SK-N-SH treated with all-trans-retinoic acid at 6 μM for 48 hours (cell line): Measurements from ENCODE around the gene MANBA.

Experiments used
- BACH2 ChIP-seq: fragments of 250-450 bp; sonication (Bioruptor Pico); IDR thresholded peaks from 2 replicates; pipeline ENCODE4 v1.9.0; 2021; ENCODE audit warnings: mild to moderate bottlenecking, borderline replicate concordance
- CSDC2 ChIP-seq: fragments of 250-450 bp; sonication (Bioruptor Pico); IDR thresholded peaks from 2 replicates; pipeline ENCODE4 v1.5.0; 2020; ENCODE audit warnings: mild to moderate bottlenecking, moderate library complexity
- GLIS3 ChIP-seq: fragments of 250-450 bp; sonication (Bioruptor Pico); IDR thresholded peaks from 2 replicates; pipeline ENCODE4 v1.5.0; 2020; ENCODE audit warnings: mild to moderate bottlenecking, moderate library complexity
- OSR1 ChIP-seq: fragments of 250-450 bp; sonication (Bioruptor Pico); IDR thresholded peaks from 2 replicates; pipeline ENCODE4 v1.8.0; 2022; ENCODE audit warnings: moderate library complexity, mild to moderate bottlenecking, inconsistent platforms
- PATZ1 ChIP-seq: fragments of 250-450 bp; sonication (Bioruptor Pico); IDR thresholded peaks from 2 replicates; pipeline ENCODE4 v1.8.0; 2020; ENCODE audit warnings: mild to moderate bottlenecking, moderate library complexity, borderline replicate concordance
- RARB ChIP-seq: fragments of 250-450 bp; sonication (Bioruptor Pico); IDR thresholded peaks from 2 replicates; pipeline ENCODE4 v1.8.0; 2021; ENCODE audit warnings: mild to moderate bottlenecking, moderate library complexity
- SNAI2 ChIP-seq: fragments of 250-450 bp; sonication (Bioruptor Pico); IDR thresholded peaks from 2 replicates; pipeline ENCODE4 v1.5.0; 2020; ENCODE audit warnings: mild to moderate bottlenecking, moderate library complexity
- TCF4 ChIP-seq: fragments of 250-450 bp; sonication (Bioruptor Pico); IDR thresholded peaks from 2 replicates; pipeline ENCODE4 v1.8.0; 2021; ENCODE audit warnings: mild to moderate bottlenecking, moderate library complexity, borderline replicate concordance
- ZFP3 ChIP-seq: fragments of 250-450 bp; sonication (Bioruptor Pico); IDR thresholded peaks from 2 replicates; pipeline ENCODE4 v1.5.0; 2020; ENCODE audit warnings: mild to moderate bottlenecking, moderate library complexity
- ZNF565 ChIP-seq: fragments of 450-650 bp; formaldehyde crosslinking; conservative IDR thresholded peaks from 2 replicates; pipeline ENCODE4 v1.5.0; 2020; ENCODE audit warnings: low read depth, mild to moderate bottlenecking, moderate library complexity
- ZNF8 ChIP-seq: fragments of 450-650 bp; formaldehyde crosslinking; IDR thresholded peaks from 2 replicates; pipeline ENCODE4 v1.5.0; 2020; ENCODE audit warnings: mild to moderate bottlenecking, moderate library complexity
- TF ChIP-seq, protein P1 (sequence below): fragments of 250-450 bp; sonication (Bioruptor Pico); IDR thresholded peaks from 2 replicates; pipeline ENCODE4 v1.5.0; 2020; ENCODE audit warnings: mild to moderate bottlenecking, moderate library complexity
- TF ChIP-seq, protein P2 (sequence below): fragments of 250-450 bp; sonication (Bioruptor Pico); IDR thresholded peaks from 2 replicates; pipeline ENCODE4 v1.5.1; 2020; ENCODE audit warnings: low read depth, mild to moderate bottlenecking, moderate library complexity

GRCh38 chr4:102625232-102625930 lies 135.4 kb downstream of the MANBA start:
- TF ChIP-seq BACH2 (CRISPR knock-in tag) (no peak), RARB (CRISPR knock-in tag) (no peak), ZNF565 (CRISPR knock-in tag) (no peak), CSDC2 (CRISPR knock-in tag) (no peak), PATZ1 (CRISPR knock-in tag) (no peak), SNAI2 (CRISPR knock-in tag) (no peak), ZNF8 (CRISPR knock-in tag) (no peak), GLIS3 (no peak), ZFP3 (CRISPR knock-in tag) (no peak), OSR1 (no peak), TCF4 (CRISPR knock-in tag) (no peak)
- TF ChIP-seq, protein P1, sequence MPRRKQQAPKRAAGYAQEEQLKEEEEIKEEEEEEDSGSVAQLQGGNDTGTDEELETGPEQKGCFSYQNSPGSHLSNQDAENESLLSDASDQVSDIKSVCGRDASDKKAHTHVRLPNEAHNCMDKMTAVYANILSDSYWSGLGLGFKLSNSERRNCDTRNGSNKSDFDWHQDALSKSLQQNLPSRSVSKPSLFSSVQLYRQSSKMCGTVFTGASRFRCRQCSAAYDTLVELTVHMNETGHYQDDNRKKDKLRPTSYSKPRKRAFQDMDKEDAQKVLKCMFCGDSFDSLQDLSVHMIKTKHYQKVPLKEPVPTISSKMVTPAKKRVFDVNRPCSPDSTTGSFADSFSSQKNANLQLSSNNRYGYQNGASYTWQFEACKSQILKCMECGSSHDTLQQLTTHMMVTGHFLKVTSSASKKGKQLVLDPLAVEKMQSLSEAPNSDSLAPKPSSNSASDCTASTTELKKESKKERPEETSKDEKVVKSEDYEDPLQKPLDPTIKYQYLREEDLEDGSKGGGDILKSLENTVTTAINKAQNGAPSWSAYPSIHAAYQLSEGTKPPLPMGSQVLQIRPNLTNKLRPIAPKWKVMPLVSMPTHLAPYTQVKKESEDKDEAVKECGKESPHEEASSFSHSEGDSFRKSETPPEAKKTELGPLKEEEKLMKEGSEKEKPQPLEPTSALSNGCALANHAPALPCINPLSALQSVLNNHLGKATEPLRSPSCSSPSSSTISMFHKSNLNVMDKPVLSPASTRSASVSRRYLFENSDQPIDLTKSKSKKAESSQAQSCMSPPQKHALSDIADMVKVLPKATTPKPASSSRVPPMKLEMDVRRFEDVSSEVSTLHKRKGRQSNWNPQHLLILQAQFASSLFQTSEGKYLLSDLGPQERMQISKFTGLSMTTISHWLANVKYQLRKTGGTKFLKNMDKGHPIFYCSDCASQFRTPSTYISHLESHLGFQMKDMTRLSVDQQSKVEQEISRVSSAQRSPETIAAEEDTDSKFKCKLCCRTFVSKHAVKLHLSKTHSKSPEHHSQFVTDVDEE (CRISPR knock-in tag) = no peak
- TF ChIP-seq, protein P2, sequence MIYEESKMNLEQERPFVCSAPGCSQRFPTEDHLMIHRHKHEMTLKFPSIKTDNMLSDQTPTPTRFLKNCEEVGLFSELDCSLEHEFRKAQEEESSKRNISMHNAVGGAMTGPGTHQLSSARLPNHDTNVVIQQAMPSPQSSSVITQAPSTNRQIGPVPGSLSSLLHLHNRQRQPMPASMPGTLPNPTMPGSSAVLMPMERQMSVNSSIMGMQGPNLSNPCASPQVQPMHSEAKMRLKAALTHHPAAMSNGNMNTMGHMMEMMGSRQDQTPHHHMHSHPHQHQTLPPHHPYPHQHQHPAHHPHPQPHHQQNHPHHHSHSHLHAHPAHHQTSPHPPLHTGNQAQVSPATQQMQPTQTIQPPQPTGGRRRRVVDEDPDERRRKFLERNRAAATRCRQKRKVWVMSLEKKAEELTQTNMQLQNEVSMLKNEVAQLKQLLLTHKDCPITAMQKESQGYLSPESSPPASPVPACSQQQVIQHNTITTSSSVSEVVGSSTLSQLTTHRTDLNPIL (CRISPR knock-in tag) = no peak
